Measurements from ENCODE around the gene EHBP1L1.

The EHBP1L1 gene

GRCh38 chr11:65575568-65576231 is at the start of gene EHBP1L1:
Gene EHBP1L1 (plus strand): TSS chr11:65576053. CDS start chr11:65576303, 250 bp downstream.
- ChIA-PET CTCF (interaction anchor here (0.5 to 3.5 kb wide), 12 partner anchors 13 to 466 kb away, joined by 3 to 28 read pairs (median 4); no protein-coding TSS in a partner anchor), POLR2A (interaction anchor here (0.6 to 1.3 kb wide), 9 partner anchors 10 to 410 kb away, joined by 3 to 9 read pairs (median 3); partner anchors contain the start of genes PCNX3 and SIPA1)
- peaks cover 17% of the 10 kb centered on the region; the same call in 1 of the 2 replicates for H3K4me1 ChIP-seq (ENCODE audit: control insufficient read depth, insufficient read depth, low read length)

DNA sequence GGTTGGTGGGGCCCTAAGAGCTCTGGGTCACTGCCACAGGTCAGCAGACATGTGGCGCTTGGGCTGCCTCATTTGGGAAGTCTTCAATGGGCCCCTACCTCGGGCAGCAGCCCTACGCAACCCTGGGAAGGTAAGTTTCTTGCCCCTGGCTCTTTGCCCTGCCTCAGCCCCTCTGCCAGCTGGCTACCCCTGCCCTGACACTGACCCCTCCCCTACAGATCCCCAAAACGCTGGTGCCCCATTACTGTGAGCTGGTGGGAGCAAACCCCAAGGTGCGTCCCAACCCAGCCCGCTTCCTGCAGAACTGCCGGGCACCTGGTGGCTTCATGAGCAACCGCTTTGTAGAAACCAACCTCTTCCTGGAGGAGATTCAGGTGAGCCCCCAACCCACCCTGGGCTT is 49.1 kb upstream of the EHBP1L1 start:
- POLR2A ChIA-PET = interaction anchor here (1.0 to 1.2 kb wide), 3 partner anchors 12 to 43 kb away, joined by 3 to 6 read pairs (median 4); partner anchors contain the start of gene ZNRD2
- CTCF ChIA-PET = interaction anchor here (0.7 to 2.5 kb wide), 3 partner anchors 25 to 96 kb away, joined by 3 to 11 read pairs (median 4); no protein-coding TSS in a partner anchor
- Histone ChIP-seq H3K36me3 (ENCODE audit: control insufficient read depth in 2 of 2, insufficient read depth in 1 of 2, low read length in 2 of 2) (peaks cover 0 to 58% of the 10 kb centered on the region in 2 experiments; a peak in 1 of 3 replicates), H3K4me1 (ENCODE audit: control insufficient read depth, insufficient read depth, low read length) (peaks cover 4% of the 10 kb centered on the region; the same call in 1 of the 2 replicates), H3K27ac (ENCODE audit: extremely low read depth, low read depth, low read length) (no peak overlapping the region), H3K9me3 (ENCODE audit: control insufficient read depth, insufficient read depth, low read depth, low read length) (no peaks in the 10 kb centered on the region), H3K4me3 (ENCODE audit: low read depth, low read length) (no peak overlapping the region)
- no peak for TF ChIP-seq ZNF23 (tag by site-specific recombination; IDR thresholded peaks at IDR 0.05; ENCODE audit: borderline replicate concordance)
- TF ChIP-seq ZNF280C (tag by site-specific recombination; IDR thresholded peaks at IDR 0.05) = no peak
- no peak for TF ChIP-seq ZNF175 (tag by site-specific recombination; IDR thresholded peaks at IDR 0.05)
- TF ChIP-seq ZNF184 (tag by site-specific recombination; IDR thresholded peaks at IDR 0.05) = no peak
- TF ChIP-seq MZF1 (tag by site-specific recombination; IDR thresholded peaks at IDR 0.05; ENCODE audit: borderline replicate concordance) = no peak
- TF ChIP-seq, protein P1, sequence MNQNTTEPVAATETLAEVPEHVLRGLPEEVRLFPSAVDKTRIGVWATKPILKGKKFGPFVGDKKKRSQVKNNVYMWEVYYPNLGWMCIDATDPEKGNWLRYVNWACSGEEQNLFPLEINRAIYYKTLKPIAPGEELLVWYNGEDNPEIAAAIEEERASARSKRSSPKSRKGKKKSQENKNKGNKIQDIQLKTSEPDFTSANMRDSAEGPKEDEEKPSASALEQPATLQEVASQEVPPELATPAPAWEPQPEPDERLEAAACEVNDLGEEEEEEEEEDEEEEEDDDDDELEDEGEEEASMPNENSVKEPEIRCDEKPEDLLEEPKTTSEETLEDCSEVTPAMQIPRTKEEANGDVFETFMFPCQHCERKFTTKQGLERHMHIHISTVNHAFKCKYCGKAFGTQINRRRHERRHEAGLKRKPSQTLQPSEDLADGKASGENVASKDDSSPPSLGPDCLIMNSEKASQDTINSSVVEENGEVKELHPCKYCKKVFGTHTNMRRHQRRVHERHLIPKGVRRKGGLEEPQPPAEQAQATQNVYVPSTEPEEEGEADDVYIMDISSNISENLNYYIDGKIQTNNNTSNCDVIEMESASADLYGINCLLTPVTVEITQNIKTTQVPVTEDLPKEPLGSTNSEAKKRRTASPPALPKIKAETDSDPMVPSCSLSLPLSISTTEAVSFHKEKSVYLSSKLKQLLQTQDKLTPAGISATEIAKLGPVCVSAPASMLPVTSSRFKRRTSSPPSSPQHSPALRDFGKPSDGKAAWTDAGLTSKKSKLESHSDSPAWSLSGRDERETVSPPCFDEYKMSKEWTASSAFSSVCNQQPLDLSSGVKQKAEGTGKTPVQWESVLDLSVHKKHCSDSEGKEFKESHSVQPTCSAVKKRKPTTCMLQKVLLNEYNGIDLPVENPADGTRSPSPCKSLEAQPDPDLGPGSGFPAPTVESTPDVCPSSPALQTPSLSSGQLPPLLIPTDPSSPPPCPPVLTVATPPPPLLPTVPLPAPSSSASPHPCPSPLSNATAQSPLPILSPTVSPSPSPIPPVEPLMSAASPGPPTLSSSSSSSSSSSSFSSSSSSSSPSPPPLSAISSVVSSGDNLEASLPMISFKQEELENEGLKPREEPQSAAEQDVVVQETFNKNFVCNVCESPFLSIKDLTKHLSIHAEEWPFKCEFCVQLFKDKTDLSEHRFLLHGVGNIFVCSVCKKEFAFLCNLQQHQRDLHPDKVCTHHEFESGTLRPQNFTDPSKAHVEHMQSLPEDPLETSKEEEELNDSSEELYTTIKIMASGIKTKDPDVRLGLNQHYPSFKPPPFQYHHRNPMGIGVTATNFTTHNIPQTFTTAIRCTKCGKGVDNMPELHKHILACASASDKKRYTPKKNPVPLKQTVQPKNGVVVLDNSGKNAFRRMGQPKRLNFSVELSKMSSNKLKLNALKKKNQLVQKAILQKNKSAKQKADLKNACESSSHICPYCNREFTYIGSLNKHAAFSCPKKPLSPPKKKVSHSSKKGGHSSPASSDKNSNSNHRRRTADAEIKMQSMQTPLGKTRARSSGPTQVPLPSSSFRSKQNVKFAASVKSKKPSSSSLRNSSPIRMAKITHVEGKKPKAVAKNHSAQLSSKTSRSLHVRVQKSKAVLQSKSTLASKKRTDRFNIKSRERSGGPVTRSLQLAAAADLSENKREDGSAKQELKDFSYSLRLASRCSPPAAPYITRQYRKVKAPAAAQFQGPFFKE (tag by site-specific recombination; IDR thresholded peaks at IDR 0.05; ENCODE audit: borderline replicate concordance) = no peak

More at GRCh38 chr11:65575568-65576231, at the start of gene EHBP1L1:
- H3K9me3 ChIP-seq (ENCODE audit: control insufficient read depth, insufficient read depth, low read depth, low read length) = no peaks in the 10 kb centered on the region
- H3K27ac ChIP-seq (ENCODE audit: extremely low read depth, low read depth, low read length) = no peak within 1 kb of the TSS; the same call in 1 of the 2 replicates
- H3K36me3 ChIP-seq (ENCODE audit: control insufficient read depth in 2 of 2, insufficient read depth in 1 of 2, low read length in 2 of 2) = peaks cover 0 to 14% of the 10 kb centered on the region in 2 experiments; a peak in 1 of 3 replicates
- TF ChIP-seq ZNF221 (tag by site-specific recombination; IDR thresholded peaks at IDR 0.05; ENCODE audit: borderline replicate concordance) = no peak
- TF ChIP-seq GLIS1 (tag by site-specific recombination; IDR thresholded peaks at IDR 0.05) = peak; percentile 29; the same call in 1 of the 2 replicates
- no peak for TF ChIP-seq OSR2 (tag by site-specific recombination; IDR thresholded peaks at IDR 0.05)
- TF ChIP-seq SCRT2 (tag by site-specific recombination; IDR thresholded peaks at IDR 0.05) = no peak
- no peak for TF ChIP-seq ZNF670 (tag by site-specific recombination; IDR thresholded peaks at IDR 0.05; ENCODE audit: low read depth)
- TF ChIP-seq KLF9 (tag by site-specific recombination; IDR thresholded peaks at IDR 0.05; ENCODE audit: low read depth) = peak; percentile 61
- 0 out of 2 replicates have a peak, but pooled peaks have one; percentile 31 for TF ChIP-seq PBX3 (CRISPR knock-in tag; IDR thresholded peaks at IDR 0.05)
- TF ChIP-seq SP2 (tag by site-specific recombination; IDR thresholded peaks at IDR 0.05) = 0 out of 2 replicates have a peak, but pooled peaks have one; percentile 11
- no peak for TF ChIP-seq ZNF549 (tag by site-specific recombination; IDR thresholded peaks at IDR 0.05)
- TF ChIP-seq SP3 (tag by site-specific recombination; IDR thresholded peaks at IDR 0.05) = peak; percentile 34; the same call in 1 of the 2 replicates
- peak; percentile 48 for TF ChIP-seq KLF1 (tag by site-specific recombination; IDR thresholded peaks at IDR 0.05)
- TF ChIP-seq, protein P2, sequence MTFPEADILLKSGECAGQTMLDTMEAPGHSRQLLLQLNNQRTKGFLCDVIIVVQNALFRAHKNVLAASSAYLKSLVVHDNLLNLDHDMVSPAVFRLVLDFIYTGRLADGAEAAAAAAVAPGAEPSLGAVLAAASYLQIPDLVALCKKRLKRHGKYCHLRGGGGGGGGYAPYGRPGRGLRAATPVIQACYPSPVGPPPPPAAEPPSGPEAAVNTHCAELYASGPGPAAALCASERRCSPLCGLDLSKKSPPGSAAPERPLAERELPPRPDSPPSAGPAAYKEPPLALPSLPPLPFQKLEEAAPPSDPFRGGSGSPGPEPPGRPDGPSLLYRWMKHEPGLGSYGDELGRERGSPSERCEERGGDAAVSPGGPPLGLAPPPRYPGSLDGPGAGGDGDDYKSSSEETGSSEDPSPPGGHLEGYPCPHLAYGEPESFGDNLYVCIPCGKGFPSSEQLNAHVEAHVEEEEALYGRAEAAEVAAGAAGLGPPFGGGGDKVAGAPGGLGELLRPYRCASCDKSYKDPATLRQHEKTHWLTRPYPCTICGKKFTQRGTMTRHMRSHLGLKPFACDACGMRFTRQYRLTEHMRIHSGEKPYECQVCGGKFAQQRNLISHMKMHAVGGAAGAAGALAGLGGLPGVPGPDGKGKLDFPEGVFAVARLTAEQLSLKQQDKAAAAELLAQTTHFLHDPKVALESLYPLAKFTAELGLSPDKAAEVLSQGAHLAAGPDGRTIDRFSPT (tag by site-specific recombination; IDR thresholded peaks at IDR 0.05) = 0 out of 2 replicates have a peak, but pooled peaks have one; percentile 28
- TF ChIP-seq ZBTB26 (tag by site-specific recombination; optimal IDR thresholded peaks at IDR 0.05) = peak; percentile 41
- peak; percentile 80 for TF ChIP-seq KLF10 (tag by site-specific recombination; IDR thresholded peaks at IDR 0.05)
- TF ChIP-seq, protein P3, sequence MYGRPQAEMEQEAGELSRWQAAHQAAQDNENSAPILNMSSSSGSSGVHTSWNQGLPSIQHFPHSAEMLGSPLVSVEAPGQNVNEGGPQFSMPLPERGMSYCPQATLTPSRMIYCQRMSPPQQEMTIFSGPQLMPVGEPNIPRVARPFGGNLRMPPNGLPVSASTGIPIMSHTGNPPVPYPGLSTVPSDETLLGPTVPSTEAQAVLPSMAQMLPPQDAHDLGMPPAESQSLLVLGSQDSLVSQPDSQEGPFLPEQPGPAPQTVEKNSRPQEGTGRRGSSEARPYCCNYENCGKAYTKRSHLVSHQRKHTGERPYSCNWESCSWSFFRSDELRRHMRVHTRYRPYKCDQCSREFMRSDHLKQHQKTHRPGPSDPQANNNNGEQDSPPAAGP (tag by site-specific recombination; IDR thresholded peaks at IDR 0.05) = 0 out of 2 replicates have a peak, but pooled peaks have one; percentile 21
- H3K4me3 ChIP-seq (ENCODE audit: low read depth, low read length) = peak within 1 kb of the TSS; percentile 31
